ENCODE measurements around the gene BYSL.
"Not testable (repeated sequence)": the region's sequence is repeated elsewhere in the genome, so short reads cannot be mapped to it uniquely, and the experiment has no call there.

BYSL gene

GRCh38 chr6:41937861-41938574 is 16.7 kb downstream of the BYSL start:
- H3K4me3 ChIP-seq (ENCODE audit: low read length), result peak overlapping the region; percentile 97
- H3K4me1 ChIP-seq (ENCODE audit: control insufficient read depth, insufficient read depth, low read length), result peaks cover 79% of the 10 kb centered on the region
- H3K9ac ChIP-seq (ENCODE audit: low read length), result peak overlapping the region; percentile 96
- no peak for DNase-seq (ENCODE audit: low read depth)
- no peaks in the 10 kb centered on the region for H3K9me3 ChIP-seq (ENCODE audit: control insufficient read depth, low read length)
- no peaks in the 10 kb centered on the region for H3K27me3 ChIP-seq (replicated peaks; ENCODE audit: control insufficient read depth, insufficient read depth, low read length)
- H3K36me3 ChIP-seq (ENCODE audit: control insufficient read depth, insufficient read depth, low read length, severe bottlenecking), result peaks cover 39% of the 10 kb centered on the region

- no peak for DNase-seq (ENCODE audit: low read depth)
- no peaks in the 10 kb centered on the region for H3K27me3 ChIP-seq (replicated peaks; ENCODE audit: control insufficient read depth, insufficient read depth, low read length)
- H3K9ac ChIP-seq (ENCODE audit: low read length), result peak overlapping the region; percentile 96
- peak overlapping the region; percentile 97 for H3K4me3 ChIP-seq (ENCODE audit: low read length)
- peaks cover 33% of the 10 kb centered on the region for H3K36me3 ChIP-seq (ENCODE audit: control insufficient read depth, insufficient read depth, low read length, severe bottlenecking)
- H3K4me1 ChIP-seq (ENCODE audit: control insufficient read depth, insufficient read depth, low read length), result peaks cover 85% of the 10 kb centered on the region
- no peaks in the 10 kb centered on the region for H3K9me3 ChIP-seq (ENCODE audit: control insufficient read depth, low read length)
These were observed 17.4 kb downstream of the BYSL start for GRCh38 chr6:41938590-41939175.

- peak; percentile 80 for DNase-seq (ENCODE audit: low read depth)
- peak overlapping the region; percentile 97 for H3K4me3 ChIP-seq (ENCODE audit: low read length)
- peaks cover 85% of the 10 kb centered on the region for H3K4me1 ChIP-seq (ENCODE audit: control insufficient read depth, insufficient read depth, low read length)
- H3K36me3 ChIP-seq (ENCODE audit: control insufficient read depth, insufficient read depth, low read length, severe bottlenecking), result peaks cover 27% of the 10 kb centered on the region
- H3K27me3 ChIP-seq (replicated peaks; ENCODE audit: control insufficient read depth, insufficient read depth, low read length), result no peaks in the 10 kb centered on the region
- H3K9ac ChIP-seq (ENCODE audit: low read length), result peak overlapping the region; percentile 96
- no peaks in the 10 kb centered on the region for H3K9me3 ChIP-seq (ENCODE audit: control insufficient read depth, low read length)
These were observed 18.0 kb downstream of the BYSL start for GRCh38 chr6:41939176-41939847.

GRCh38 chr6:41939848-41940758 is 18.8 kb downstream of the BYSL start:
- DNase-seq (ENCODE audit: low read depth), result peak; percentile 57
- Histone ChIP-seq H3K36me3 (ENCODE audit: control insufficient read depth, insufficient read depth, low read length, severe bottlenecking) (peaks cover 23% of the 10 kb centered on the region), H3K9ac (ENCODE audit: low read length) (peak overlapping the region; percentile 96), H3K27me3 (replicated peaks; ENCODE audit: control insufficient read depth, insufficient read depth, low read length) (no peaks in the 10 kb centered on the region), H3K4me1 (ENCODE audit: control insufficient read depth, insufficient read depth, low read length) (peaks cover 77% of the 10 kb centered on the region), H3K9me3 (ENCODE audit: control insufficient read depth, low read length) (no peaks in the 10 kb centered on the region), H3K4me3 (ENCODE audit: low read length) (peak overlapping the region; percentile 97)

- H3K27me3 ChIP-seq (replicated peaks; ENCODE audit: control insufficient read depth, insufficient read depth, low read length), result no peaks in the 10 kb centered on the region
- no peaks in the 10 kb centered on the region for H3K9me3 ChIP-seq (ENCODE audit: control insufficient read depth, low read length)
- peak; percentile 62 for DNase-seq (ENCODE audit: low read depth)
- peaks cover 16% of the 10 kb centered on the region for H3K36me3 ChIP-seq (ENCODE audit: control insufficient read depth, insufficient read depth, low read length, severe bottlenecking)
- peaks cover 70% of the 10 kb centered on the region for H3K4me1 ChIP-seq (ENCODE audit: control insufficient read depth, insufficient read depth, low read length)
- peak overlapping the region; percentile 96 for H3K9ac ChIP-seq (ENCODE audit: low read length)
- H3K4me3 ChIP-seq (ENCODE audit: low read length), result peak overlapping the region; percentile 97
These were observed 19.5 kb downstream of the BYSL start for GRCh38 chr6:41940759-41941279.

- no peaks in the 10 kb centered on the region for H3K27me3 ChIP-seq (replicated peaks; ENCODE audit: control insufficient read depth, insufficient read depth, low read length)
- DNase-seq (ENCODE audit: low read depth), result peak; percentile 98
These were observed 20.2 kb downstream of the BYSL start, which contains the start of gene CCND3 for GRCh38 chr6:41941280-41942066. Gene CCND3 (minus strand): TSS chr6:41941808. CDS start chr6:41941649, 159 bp downstream.

GRCh38 chr6:41942067-41942851 is 21.0 kb downstream of the BYSL start:
- H3K4me3 ChIP-seq (ENCODE audit: low read length), result peak overlapping the region; percentile 97
- H3K4me1 ChIP-seq (ENCODE audit: control insufficient read depth, insufficient read depth, low read length), result peaks cover 55% of the 10 kb centered on the region
- peak overlapping the region; percentile 96 for H3K9ac ChIP-seq (ENCODE audit: low read length)
- no peaks in the 10 kb centered on the region for H3K27me3 ChIP-seq (replicated peaks; ENCODE audit: control insufficient read depth, insufficient read depth, low read length)
- H3K36me3 ChIP-seq (ENCODE audit: control insufficient read depth, insufficient read depth, low read length, severe bottlenecking), result peaks cover 4% of the 10 kb centered on the region
- DNase-seq (ENCODE audit: low read depth), result peak; percentile 84
- H3K9me3 ChIP-seq (ENCODE audit: control insufficient read depth, low read length), result no peaks in the 10 kb centered on the region

More at GRCh38 chr6:41941280-41942066, 20.2 kb downstream of the BYSL start, which contains the start of gene CCND3:
- Histone ChIP-seq H3K9ac (ENCODE audit: low read length) (peak within 1 kb of the TSS; percentile 96), H3K4me3 (ENCODE audit: low read length) (peak within 1 kb of the TSS; percentile 97), H3K4me1 (ENCODE audit: control insufficient read depth, insufficient read depth, low read length) (peaks cover 63% of the 10 kb centered on the region), H3K36me3 (ENCODE audit: control insufficient read depth, insufficient read depth, low read length, severe bottlenecking) (peaks cover 12% of the 10 kb centered on the region), H3K9me3 (ENCODE audit: control insufficient read depth, low read length) (no peaks in the 10 kb centered on the region)

- Histone ChIP-seq H3K4me1 (ENCODE audit: control insufficient read depth, insufficient read depth, low read length) (peaks cover 49% of the 10 kb centered on the region), H3K9ac (ENCODE audit: low read length) (peak overlapping the region; percentile 96)
- not testable (repeated sequence) for H3K9me3 ChIP-seq (ENCODE audit: control insufficient read depth, low read length); H3K27me3 ChIP-seq (replicated peaks; ENCODE audit: control insufficient read depth, insufficient read depth, low read length); H3K36me3 ChIP-seq (ENCODE audit: control insufficient read depth, insufficient read depth, low read length, severe bottlenecking); H3K4me3 ChIP-seq (ENCODE audit: low read length); DNase-seq (ENCODE audit: low read depth)
These were observed 21.6 kb downstream of the BYSL start for GRCh38 chr6:41942882-41943281.

- Histone ChIP-seq H3K27me3 (replicated peaks; ENCODE audit: control insufficient read depth, insufficient read depth, low read length) (no peaks in the 10 kb centered on the region), H3K4me1 (ENCODE audit: control insufficient read depth, insufficient read depth, low read length) (peaks cover 43% of the 10 kb centered on the region), H3K9ac (ENCODE audit: low read length) (peak overlapping the region; percentile 43), H3K4me3 (ENCODE audit: low read length) (no peak overlapping the region), H3K9me3 (ENCODE audit: control insufficient read depth, low read length) (no peaks in the 10 kb centered on the region), H3K36me3 (ENCODE audit: control insufficient read depth, insufficient read depth, low read length, severe bottlenecking) (no peaks in the 10 kb centered on the region)
- no peak for DNase-seq (ENCODE audit: low read depth)
These were observed 22.2 kb downstream of the BYSL start for GRCh38 chr6:41943456-41943855.
